A375 (cell line): ENCODE measurements around the gene PCTP. TPM values are rescaled to one million over a fixed set of nuclear protein-coding genes. Genes with fewer than 3 reads are reported as not detected.

ENCODE experiments used
- total RNA-seq: library from RNA; depleted of rRNA; stranded (reverse); fragments of >200 nt; shearing (Covaris generic); gene quantifications from 2 replicates; pipeline ENCODE4 v1.2.3, GENCODE V29; 2014; rRNA removed

PCTP gene
- 11.9 and 12.0 TPM in 2 replicates for total RNA-seq

GRCh38 chr17:55750750-55751657 is at the start of gene PCTP:
TSS of gene PCTP (plus strand) at chr17:55751051. CDS start at chr17:55751104, 53 bp downstream.

GRCh38 chr17:55722742-55723487 is 27.9 kb upstream of the PCTP start, which contains the start of gene TMEM100:
TSS of gene TMEM100 (minus strand) at chr17:55722864. CDS start at chr17:55721070, 1,794 bp downstream.

Other genes with a start within 250 kb of the PCTP start
- gene SMIM36, start 239.6 kb upstream of the PCTP start, total RNA-seq: not detected in 2 replicates
- gene TMEM100, start 28.2 kb upstream of the PCTP start, total RNA-seq: not detected in 2 replicates